GM19468 (cell line): ENCODE measurements around the gene SRPX.

Experiments
- ATAC-seq: cut with Tn5 transposase; IDR thresholded peaks from one replicate; pipeline ENCODE4 v1.9.1; 2021; ENCODE audit warnings: mild to moderate bottlenecking, moderate library complexity, moderate number of reproducible peaks; ENCODE audit not compliant: unreplicated experiment; ENCODE audit errors: extremely low read depth

SRPX gene, protein sequence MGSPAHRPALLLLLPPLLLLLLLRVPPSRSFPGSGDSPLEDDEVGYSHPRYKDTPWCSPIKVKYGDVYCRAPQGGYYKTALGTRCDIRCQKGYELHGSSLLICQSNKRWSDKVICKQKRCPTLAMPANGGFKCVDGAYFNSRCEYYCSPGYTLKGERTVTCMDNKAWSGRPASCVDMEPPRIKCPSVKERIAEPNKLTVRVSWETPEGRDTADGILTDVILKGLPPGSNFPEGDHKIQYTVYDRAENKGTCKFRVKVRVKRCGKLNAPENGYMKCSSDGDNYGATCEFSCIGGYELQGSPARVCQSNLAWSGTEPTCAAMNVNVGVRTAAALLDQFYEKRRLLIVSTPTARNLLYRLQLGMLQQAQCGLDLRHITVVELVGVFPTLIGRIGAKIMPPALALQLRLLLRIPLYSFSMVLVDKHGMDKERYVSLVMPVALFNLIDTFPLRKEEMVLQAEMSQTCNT

DNA sequence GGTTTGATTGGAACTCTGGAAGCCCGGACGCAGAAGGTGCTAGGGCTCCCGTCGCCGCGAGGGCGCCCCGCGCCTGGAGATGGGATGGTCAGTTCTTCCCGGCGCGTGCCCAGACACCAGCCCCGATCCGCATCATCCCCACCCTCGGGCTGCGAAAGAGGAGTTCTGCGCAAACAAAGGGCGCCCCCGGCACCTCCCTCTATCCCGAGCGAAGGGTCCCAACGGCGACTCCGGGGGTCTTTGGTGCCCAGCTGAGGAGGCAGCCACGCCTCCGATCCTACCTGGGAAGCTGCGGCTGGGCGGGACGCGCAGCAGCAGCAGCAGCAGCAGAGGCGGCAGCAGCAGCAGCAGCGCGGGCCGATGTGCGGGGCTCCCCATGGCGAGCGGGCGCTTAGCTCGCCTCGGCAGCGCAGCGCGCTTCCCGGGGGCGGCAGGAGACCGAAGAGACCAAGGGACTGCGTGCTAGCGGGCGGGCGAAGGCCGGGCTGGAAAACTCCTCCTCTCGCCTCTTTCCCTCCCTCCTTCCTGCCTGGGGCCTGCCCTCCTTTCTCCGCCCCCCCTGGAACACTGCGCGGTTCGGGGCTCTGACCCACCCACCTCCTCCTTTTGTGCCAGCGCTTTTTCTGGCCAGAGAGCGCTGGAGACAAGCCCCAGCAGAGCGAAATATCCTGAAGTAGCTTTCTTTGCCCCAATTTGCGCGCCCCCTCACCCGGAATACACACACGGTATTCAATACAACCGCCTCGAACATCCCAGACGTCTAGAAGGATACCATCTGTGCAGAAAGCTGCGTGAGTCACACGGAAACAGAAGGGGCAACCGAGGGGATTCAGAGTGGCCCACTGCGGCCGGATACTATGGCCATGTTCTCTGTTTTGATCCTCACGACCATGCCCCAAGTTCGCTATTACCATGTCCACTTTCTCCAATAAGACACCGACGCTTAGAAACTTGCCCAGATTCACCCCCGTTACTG is at the start of gene SRPX:
TSS of gene SRPX (minus strand) at position 457 of the 976 bp plus-strand sequence. CDS start at position 378, 79 bp downstream.
- ATAC-seq, result no peak

DNA sequence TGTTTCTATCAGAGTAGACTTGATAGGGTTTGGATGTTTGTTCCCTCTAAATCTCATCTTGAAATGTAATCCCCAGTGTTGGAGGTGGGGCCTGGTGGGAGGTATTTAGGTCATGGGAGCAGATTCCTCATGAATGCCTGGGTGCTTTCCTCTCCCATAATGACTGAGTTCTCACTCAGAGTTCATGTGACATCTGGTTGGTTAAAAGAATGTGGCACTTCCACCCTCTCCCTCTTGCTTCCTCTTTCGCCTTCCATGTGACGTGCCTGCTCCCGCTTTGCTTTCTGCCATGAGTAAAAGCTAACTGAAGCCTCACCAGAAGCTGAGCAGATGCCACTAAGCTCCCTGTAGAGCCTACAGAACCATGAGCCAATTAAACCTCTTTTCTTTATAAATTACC is 47.3 kb upstream of the SRPX start:
- no peak for ATAC-seq

DNA sequence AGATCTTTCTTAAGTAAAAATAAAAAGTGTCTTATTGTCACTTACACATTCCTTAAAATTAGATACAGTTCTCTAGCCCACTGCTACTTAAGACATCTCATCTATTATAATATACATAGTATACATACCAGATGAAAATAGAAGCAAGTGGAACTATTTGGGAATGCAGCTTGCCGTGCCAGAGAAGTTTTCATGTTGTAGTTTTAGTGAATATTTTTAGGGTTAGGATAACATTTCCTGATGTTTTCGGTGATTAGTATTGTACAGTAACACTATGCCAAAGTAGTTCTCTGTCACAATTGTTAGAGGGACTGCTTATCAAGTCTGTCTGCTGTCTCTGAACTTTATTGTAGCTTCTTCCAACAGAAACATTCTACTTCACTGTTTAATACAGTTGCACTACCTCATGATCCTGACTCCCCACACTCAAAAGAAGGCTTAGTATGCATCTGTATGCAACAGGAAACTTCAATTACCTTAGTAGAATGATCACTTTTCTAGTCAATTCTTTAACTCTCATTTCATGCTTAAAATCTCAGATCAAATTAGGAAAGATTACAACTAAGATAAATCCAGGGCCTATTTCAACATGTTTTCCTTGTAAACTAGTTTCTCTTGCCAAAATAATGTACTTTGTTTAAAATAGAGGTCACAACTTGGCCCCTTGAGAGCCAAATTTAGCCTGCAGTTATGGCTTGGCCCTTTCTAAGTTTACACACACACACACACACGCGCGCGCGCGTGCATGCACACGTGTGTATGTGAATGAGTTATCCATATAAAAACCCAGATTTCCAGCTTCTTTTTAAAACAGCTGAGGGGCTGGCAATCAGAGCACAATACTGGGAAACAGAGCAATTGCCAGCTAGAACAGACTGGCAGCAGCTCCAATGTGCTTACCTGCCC is 42.3 kb upstream of the SRPX start:
- ATAC-seq, result no peak

DNA sequence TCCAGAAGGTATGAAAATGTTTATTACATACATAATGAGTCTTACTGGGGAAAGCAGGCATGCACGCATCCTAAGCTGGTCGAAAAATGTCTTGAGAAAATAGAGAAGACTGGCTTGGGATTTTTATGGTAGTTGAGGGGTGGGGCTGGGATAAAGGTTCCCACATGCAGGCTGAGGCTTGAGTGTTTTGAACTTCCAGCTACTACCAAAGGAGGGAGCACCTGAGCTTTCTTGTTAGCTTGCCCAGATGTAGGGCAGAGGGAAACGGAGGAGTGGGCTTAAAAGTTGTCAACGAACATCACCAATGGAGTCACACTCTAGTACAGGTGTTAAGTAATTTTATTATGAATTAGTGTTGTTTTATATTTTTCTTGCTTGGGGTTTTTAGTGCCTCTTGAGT is 39.6 kb upstream of the SRPX start:
- no peak for ATAC-seq

DNA sequence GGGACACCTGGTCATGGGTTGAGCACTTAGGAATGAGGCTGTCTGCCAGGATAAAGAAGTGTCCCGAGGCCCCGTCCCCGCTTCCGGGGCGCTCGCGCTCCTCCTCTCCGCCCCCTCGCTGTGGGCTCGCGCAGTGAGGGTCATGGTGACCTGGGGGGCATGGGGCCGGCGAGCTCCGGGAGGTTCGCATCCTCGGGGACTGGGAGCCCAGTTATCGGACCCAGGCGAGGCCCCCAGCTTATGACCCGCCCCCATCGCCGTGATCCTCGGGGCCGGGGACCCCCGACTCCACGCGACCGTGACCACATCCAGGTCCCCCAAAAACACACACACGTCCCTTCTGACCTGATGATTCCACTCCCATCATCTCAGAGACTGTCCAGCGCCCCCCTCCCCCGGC is 35.3 kb upstream of the SRPX start:
- no peak for ATAC-seq

DNA sequence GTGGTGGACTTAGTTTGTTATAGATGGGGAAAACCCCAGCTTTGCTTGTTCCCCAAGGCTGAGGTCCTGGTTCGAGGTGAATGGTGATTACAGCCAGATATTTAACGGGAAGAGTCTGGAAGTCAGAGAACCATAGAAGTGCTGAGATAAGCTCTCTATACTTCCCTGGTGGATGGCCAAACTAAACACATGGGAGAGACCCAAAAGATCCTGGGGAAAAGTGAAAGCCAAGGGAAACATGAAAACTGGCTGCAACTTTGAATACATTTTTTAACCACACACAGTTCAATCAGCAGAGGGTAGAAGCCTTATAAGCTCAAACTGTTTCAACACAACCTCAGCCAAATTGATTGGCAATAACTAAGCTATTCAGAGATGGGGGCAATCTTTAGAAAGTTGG is 29.3 kb upstream of the SRPX start:
- no peak for ATAC-seq

DNA sequence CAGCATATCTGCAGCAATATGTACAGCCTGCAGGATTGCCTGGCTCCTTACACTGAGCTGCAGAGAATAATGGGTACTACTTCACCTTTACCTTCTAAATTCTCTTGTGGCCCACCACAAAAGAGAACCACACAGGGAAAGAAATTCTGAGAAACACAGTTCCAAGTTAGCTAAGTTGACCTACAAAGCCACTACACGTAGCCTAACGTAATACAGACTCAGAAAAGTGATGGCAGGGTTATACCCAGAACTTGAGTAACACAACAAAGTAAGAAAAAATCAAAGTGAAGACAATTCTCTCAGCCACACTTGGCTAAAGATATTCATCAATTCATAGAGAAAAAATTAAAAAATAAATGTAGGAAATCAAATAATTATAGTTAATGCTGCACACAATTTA is 26.4 kb upstream of the SRPX start:
- no peak for ATAC-seq

DNA sequence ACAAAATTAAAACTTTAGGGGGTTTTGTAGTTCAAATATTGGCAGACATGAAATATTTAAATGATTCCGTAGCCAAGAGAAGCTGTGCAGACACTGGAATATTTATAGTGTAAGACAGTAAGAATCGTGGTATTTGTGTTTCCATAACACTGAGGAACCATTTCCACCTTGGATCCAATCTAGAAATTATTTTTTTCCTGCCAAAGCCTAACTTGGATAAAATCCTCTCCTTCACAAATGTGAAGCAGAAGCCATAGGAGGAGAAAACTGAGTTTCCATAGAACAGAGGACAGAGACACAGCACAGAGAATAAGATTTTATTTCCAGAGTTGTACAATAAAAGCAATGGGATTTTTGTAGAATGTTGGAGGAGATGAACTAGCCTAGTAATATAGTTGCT is 19.9 kb upstream of the SRPX start:
- ATAC-seq, result no peak

DNA sequence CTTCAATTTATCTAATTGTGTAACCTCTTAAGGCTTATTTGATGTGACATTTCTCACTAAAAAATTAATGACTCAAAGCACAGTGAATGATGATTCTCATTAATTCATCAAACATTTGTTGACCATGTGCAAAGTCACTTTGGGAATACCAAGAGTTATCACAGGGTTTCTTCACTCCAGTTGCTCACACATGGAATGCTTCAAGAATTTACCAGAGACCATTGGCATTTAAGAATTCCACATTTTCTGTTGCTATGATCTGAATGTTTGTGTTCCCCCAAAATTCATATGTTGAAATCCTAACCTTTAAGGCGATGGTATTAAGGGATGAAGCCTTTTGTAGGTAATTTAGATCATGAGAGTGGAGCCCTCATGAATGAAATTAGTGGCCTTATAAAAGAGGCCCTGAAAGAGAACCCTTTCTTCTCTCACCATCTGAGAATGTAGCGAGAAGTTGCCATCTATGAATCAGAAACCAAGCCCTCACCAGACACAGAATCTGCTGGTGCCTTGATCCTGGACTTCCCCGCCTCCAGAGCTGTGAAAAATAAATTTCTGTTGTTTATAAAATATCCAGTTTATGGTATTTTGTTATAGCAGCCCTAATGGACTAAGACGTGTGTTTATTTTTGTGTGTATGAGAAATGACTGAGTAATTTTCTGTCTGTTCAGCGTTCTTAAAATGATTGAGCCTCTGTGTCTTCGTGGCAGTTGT is 16.4 kb upstream of the SRPX start:
- ATAC-seq, result no peak

DNA sequence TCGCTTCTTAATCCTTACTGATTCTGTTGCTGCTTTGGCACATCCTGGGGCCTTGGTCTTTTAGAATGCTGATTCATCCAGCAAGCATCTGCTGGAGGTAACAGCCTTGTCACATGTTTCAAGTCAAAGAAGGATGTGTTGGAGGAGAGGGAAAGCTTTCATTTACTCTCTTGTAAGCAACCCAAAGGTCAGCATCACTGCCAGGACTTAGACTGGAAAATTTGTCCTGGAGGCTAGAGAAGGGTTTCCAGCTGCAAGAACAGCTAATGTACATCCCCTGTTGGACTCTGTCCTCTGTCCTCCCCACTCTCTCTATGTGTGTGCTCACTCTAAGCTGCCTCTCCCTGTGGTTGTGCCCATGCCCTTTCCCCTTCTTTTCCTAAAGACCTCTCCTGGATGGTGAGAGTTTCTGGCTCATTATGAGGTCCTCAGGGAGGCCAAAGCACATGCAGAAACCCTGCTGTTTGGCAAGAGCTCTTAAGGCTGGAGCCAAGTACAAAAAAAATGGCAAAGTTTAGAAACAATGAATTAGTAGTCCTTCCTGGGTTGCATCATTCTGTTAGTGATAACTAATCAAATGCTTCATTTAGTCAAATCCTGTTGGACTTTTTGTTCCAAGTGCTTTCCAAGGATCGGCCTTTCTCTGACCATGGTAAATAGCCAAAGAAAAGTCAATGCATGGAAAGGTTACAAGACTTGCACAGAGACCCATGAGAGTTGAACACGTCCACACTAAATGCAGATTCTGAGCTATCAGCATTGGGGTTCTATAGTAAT is 13.4 kb upstream of the SRPX start:
- no peak for ATAC-seq

DNA sequence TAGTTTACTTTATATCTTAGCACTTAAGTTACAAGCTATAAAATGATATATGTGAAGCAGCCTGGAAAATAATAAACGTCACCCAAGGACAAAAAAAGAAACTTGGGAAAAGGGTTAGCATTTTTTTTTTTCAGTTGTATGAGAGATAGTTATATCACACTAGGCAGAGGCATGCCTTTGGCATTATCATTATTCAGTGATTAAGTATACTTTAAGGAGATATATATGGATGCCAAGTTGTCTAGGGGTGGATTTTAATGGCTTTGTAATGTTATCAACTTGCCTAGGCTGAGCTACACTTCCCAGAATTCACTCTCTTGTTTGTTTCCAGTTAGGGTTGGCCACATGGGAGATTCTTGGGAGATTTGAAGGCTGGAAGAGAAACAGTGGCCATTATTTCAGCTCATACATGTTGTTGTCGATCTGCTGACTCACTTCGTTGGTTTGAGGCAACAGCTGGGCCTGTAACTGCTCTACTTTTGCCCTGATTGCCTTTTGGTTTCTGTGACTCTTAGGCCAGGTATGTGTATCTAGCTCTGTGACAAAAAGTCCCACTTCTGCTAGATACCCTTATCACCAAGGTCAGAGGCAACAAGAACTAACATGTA is 11.5 kb upstream of the SRPX start:
- no peak for ATAC-seq

DNA sequence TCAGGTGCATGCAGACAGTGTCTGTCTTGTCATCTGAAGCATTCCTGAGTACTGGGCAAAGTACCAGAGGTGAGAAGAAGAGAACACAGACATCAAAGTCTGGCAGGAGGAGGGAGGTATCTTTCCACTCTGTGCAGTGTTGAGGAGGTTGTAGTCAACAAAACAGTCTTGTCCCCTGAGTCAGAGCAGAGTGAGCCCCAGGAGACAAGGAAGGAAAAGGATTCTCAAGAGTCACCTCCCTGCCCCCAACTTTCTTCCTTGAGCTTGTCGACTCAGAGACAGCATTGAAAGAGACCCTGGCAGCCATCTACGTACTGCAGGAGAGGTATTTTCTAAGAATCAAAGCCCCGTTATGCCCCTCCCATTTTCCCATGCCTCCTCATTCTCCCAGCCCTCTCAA is 4.4 kb upstream of the SRPX start:
- ATAC-seq, result no peak

DNA sequence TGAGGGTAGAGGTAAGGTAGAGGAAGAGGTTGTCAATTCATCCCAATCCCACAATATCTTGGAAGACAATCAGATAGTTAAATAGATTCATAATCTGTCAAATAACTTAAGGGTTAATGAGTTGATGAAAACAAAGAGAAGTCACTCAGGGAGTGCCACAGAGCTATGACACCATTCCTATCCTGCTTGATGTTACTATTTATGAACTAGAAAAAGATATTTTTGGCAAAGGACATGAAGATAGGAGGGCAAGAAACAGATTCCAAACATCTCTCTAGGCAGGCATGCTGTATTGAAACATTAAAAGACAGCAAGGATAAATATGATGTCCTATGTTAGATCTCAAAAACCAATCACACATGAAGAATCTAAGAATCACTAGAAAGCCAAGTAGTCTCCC is 3.5 kb upstream of the SRPX start:
- no peak for ATAC-seq

DNA sequence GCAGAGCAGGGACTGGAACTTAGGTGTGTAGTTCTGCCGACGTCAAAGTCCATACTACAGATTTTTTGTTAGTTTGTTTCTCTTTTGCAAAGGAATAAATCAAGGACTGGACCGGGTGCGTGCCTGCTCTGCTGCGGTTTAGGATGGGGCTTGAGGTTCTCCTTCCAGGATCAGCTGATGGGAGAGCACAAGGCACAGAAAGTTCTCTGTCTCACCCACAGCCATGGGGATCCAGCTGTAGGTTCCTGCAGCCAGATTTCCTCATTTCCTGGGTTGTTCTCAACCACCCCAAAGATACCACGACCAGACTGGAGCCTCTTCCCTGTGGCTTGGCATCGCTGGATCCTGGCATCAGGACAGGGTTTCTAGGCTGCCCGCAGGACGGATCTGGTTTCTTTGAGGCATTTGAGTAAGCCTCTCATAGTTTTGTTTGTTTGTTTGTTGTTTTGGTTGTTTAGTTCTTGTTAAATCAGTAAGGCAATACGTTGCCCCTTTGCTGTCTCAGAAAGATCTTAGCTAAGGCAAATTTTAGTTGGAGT is 789 bp upstream of the SRPX start:
- no peak for ATAC-seq

DNA sequence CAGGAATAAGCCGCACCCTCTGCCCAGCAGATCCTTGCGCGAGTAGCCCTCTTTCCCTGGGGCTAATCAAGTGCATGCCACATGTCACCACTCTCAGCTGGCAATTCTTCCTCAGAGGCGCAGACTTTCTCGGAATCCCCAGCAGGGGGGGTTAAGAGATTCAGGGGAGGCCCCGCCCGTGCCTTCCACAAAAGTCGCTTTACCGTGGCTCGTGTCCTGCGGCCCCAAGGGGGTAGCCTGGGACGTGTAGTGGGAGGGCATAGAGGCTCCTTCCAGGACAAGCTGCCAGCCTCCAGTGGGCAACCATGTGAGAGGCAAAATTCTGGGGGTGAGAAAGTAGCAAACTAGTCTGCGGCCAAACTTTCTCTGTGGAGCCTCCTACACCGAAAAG is 652 bp downstream of the SRPX start:
- ATAC-seq, result no peak

DNA sequence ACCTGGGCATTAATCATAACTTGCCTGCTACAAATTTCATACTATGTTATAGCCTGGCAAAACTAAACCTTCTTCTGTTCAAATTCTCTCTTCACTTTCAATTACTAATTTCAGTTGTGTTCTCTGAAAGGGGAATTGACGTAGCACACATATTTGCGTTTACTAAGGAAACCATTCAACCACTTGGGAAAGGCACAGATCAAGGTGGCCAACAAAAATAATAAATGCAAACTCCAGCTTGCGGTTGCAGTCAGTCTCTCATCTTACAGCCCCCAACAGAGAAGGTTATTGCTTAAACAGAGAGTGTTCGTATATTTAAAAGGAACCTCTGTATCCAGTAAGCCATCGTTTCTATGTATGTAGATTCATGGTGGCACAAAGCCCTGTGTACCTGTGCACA is 4.0 kb downstream of the SRPX start:
- ATAC-seq, result no peak

DNA sequence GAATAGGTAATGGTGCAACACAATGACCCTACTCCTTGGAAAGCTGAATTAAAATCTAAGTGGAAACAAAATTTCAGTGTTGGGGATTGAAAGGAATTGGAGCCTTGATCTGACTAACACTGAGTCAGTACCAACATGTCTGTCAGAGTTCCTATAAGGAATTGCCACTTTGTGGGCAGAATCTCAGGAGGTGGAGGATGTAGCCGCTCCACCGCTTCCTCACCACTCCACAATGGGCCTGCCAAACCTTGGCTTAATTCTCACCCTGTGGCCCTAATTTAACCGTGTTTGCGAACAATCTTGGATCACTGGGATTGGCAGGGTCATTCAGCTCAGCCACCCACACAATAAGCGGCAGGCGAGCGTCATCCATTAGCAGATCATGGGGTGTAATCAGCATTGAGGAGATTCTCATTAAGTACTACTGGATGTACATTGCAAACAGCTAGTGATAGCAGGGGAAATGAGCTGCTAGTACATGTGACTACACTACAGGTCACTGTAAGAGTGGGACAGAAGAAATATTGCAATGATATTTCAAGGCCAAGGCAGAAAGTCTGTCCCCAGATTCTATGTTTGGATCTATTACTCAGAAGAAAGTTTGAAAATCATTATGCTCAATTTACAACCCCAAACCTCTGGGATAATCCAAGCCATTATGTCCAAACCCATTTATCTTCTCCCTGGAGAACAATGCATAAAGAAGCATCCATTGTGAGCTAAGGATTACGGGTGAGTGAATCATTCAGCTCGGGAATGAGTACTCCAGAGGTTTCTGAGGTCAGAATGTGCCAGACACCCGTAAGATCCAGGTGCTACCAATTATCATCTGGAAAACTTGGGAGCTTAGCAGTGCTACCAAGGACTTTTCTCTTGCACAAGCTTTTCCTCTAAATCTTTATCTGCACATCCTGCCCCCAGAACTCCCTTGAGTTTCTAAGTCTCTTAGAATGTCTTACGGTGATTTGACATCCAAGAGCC is 5.8 kb downstream of the SRPX start:
- ATAC-seq, result no peak
